Stimulated activated CD4-positive, alpha-beta T cell treated with anti-CD3 and anti-CD28 coated beads, TNF-alpha, amount 100 ng/mL, for 24 hours (primary cell): ENCODE results near the gene TMEM240.
"Not testable (repeated sequence)": the region's sequence is repeated elsewhere in the genome, so short reads cannot be mapped to it uniquely, and the experiment has no call there.

Experiments used
- DNase-seq, 3 experiments: peaks; one replicate each; pipeline ENCODE4 v3.0.0-alpha.2; 2020; ENCODE audit warnings: low read depth in 3 of 3

The TMEM240 gene

DNA sequence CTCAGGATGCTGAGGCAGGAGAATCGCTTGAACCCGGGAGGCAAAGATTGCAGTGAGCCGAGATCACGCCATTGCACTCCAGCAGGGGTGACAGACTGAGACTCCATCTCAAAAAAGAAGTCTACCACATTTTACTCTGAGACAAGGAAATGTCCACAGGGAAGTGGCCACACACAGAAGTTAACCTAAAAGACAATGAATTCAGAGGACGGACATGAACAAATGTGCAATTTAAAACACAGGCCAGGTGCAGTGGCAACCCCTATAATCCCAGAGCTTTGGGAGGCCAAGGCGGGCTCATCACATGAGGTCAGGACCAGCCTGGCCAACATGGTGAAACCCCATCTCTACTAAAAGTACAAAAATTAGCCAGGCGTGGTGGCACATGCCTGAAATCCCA is 17.3 kb upstream of the TMEM240 start:
- DNase-seq, result not testable (repeated sequence)

DNA sequence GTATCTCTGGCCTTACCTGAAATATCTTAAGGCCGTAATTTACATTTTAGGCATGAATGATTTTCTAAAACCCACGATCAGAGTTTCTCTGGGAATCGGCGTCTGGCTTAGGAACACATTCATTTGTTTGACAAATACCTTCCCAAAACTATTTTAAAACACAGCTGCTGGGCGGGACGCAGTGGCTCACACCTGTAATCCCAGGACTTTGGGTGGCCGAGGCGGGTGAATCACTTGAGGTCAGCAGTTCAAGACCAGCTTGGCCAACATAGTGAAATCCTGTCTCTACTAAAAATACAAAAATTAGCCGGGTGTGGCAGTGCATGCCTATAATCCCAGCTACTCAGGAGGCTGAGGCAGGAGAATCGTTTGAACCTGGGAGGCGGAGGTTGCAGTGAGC is 16.5 kb upstream of the TMEM240 start:
- DNase-seq, result not testable (repeated sequence)

DNA sequence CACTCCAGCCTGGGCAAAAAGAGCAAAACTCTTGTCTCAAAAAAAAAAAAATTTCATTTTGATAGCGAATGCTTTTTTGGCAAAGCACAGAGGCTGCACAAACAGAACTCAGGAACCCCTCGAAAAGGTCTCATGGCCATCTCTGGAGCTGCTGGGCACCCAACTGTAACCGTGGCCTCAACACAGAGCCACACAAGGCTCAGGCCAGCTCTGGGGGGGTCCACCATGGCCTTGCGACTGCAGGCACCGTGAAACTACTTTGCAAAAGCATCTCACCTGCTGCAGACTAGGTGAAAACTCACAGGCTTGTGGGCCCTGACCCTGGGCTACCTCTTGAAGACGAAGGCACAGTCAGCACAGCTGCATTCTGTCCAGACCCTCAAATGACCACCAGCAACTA is 16.1 kb upstream of the TMEM240 start:
- no peak for DNase-seq

DNA sequence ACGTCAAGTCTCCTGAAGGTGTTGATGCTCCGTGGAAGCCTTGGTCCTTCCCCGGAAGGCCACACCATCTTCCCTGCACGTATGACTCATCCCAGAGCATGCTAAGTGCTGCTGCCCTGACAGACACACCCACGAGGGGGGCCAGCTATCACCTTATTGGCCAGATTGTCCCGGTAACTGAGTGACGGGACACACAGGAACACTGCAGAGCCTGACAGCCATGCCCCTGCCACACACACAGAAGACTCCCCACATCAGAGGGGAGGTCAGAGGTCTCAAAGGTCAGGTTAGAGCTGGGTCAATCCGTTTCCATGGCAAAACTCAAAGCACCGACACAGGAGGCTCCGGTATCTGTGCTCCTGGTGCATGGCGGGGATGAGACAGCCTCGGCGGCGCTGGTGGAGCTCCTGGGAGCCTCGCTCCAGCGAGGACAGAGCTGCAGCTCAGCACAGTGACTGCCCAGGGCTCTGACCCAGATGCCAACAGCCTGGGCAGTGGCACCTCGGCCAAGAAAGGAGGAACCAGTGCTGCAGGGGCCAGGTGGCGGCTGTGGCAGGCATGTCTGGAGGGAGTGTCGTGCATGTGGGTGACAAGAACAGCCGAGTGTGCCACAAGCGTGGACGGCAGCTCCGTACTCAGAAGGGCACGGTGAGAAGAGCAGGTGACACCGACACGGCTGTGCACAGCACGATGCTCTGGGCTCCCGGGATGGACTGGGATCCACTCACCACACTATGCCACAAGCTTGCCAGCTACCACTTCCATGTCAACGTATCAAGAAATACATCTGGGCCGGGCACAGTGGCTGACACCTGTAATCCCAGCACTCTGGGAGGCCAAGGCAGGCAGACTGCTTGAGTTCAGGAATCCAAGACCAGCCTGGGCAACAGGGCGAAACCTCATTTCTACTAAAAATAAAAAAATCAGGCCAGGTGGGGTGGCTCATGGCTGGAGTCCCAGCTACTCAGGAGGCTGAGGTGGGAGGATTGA is 14.8 kb upstream of the TMEM240 start:
- DNase-seq, result no peak

DNA sequence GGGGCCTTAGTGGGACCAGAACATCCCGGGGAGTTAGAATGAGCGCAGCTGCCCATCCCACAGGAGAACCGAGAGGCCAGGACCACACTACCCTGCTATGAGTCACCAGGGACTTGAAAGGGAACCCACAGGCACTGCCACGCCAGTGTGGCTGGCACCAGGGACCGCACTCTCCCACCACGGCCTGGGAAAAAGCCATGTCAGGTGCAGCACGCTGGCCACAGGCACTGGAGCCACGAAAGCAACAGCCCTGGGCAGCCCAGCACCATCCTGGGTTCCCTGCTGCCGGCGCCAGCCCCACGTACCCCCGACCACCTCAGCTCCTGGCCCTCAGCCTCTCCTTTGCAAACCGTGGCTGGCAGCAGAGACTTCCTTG is 14.1 kb upstream of the TMEM240 start:
- no peak for DNase-seq

DNA sequence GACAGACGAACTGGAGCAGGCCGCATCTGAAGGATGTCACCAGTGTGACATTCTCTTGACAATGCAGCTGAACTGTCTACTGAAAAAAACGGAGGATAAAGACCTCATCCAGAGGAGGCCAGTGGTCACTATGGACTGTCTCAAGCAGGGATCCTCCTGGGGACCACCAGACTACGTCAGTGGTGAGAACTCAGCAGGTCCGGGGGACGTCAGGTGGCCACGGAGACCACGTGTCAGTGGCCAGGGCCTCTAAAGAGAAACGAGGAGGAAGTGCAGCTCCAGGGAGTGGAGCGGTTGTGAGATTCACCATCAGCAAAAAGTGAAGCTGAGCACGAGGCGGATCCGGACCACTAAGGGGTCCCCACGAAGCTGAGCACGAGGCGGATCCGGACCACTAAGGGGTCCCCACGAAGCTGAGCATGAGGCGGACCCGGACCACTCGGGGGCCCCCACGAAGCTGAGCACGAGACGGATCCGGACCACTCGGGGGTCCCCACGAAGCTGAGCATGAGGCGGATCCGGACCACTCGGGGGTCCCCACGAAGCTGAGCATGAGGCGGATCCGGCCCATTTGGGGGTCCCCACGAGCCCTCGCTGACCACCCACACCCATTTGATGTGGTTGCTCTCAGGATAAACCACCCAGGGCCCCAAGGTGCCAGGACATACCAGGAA is 13.5 kb upstream of the TMEM240 start:
- DNase-seq, result no peak

DNA sequence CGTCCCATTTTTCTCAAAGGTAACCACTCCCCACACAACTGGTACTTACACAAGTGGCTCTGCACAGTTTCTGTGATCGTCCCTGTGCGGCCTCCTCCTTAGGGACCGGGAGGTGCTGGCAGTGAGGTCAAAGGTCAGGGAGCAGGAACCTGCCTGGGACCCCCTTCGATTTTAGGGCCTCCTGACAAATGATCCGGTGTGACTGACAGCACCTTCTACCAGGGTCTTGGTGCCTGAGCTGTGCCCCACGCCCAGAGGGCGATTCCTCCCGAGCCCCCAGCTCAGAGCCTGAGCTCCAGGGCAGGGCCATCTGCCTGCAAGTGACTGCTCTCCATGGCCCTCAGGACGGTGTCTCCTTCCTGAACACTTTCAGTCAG is 11.8 kb upstream of the TMEM240 start:
- DNase-seq, result no peak

DNA sequence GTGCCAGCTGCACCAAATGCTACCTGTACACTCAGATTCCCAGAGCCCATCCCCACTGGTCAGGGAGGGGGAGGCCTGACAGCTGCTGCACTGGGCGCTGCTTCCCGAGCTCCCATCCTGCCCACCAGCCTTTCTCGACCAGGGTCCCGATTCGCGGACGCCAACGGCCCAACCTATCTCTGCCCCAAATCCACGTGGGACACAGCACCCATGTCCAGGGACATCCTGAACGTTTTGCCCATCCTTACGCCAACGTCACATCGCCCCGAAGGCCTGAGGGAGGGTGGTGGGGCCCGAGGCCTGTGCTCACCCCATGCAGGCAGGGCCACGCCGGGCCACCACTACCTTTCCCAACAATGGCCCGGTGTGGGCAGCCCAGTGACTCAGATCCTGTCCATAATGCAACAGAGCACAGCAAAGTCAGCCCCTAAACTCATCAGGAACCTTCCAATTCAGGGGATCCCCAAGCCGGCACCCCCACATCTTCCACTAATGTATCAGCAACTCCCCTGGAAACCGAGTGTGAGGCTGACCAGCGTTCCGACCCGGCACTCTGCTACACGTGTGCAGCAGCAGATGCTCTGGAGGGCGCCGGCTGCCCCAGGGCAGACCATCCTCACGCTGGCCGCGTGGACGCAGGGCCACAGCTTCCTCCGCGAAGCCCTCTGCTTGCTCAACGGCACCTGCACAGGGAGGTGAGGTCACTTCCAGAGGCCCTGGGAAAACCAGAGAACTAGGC is 11.3 kb upstream of the TMEM240 start:
- DNase-seq, result no peak

DNA sequence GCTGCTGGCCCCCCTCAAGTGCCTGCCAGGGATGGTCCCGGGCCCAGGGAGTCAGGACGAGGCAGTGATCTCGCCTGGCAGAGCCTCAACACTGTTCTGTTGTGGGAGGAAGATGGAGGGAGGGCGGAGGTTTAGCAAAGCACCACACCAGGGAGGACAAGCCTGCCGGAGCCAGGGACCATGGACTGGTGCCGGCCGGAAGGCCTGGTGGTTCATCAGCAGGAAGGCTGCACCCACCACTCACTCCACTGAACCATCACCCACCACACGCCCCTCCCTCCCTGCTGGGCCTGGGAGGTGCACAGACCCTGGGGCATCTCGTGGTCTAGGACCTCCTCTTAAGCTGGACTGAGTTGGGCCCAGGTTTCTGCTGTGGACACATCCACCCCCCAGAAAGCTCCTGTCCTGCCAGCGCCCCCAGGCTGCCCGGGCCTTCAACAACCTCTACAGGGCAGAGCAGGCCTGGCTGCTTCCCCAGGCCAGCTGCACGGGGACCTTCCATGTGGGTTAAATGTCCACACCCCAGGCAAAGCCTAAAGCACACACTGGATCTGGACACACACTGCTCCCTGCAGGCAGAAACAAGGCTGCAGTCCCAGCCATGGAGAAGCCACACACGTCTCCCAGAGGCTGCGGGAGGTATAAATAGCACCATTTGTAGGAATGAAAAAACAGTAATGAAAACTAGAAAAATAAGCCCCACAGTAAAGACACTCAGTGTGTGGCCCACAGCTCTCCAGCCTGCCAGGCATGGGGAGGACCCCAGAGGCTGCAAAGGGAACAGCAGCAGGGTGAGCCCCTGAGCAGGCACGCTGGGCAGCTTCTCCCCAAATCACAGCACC is 10.4 kb upstream of the TMEM240 start:
- no peak for DNase-seq

DNA sequence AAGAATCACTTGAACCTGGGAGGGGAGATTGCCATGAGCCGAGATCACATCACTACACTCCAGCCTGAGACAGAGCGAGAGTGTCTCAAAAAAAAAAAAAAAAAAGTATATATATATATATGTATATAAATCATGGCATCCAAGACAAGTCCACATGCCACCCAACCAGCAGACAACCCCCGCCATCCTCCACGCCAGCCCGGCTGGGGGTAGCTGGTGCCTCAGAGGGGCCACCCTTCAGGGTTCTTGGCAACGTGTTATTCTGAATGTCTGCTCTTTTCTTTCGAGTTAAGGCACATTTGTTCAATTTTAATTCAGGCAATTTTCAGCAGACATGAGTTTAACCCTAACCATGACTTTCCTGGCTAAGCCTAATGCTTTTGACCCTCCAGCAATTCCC is 9.7 kb upstream of the TMEM240 start:
- no peak for DNase-seq

DNA sequence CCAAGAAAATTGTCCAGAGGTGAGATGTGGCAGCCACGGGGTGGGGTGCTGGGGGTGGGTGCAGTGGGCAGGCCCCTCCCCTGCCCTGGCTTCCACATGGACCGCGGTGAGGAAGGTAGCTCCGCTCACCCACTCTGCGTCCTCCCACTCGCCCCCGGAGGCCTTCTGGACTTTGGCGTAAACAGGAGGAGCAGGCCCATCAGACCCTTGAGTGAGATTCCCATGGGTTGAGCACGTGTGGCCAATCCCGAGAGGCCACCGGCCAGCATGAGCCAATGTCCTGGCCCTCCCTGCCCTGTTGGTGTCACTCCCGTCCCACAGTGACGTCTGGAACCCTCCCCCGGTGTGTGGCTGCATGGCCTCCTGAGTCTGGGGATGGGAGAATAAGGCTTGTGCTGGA is 8.2 kb upstream of the TMEM240 start:
- no peak for DNase-seq

DNA sequence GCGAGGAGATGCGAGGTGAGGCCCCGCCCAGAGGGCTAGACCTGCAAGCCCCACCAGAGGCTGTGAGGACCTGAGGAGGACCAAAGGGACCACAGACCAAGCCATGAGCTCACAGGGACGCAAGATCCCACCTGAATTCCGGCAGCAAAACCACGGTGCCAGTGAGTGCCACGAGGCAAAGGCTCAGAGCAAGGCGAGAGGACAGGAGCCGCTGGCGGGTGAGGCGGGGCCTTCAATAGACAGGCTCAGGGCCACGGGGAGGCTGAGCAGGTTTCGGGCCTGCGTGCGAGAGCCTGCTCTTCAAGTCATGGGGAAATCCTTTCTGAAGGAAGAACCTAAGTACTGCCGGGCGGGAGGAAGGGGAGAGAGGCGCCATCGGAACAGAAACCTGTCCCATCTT is 7.1 kb upstream of the TMEM240 start:
- no peak for DNase-seq

DNA sequence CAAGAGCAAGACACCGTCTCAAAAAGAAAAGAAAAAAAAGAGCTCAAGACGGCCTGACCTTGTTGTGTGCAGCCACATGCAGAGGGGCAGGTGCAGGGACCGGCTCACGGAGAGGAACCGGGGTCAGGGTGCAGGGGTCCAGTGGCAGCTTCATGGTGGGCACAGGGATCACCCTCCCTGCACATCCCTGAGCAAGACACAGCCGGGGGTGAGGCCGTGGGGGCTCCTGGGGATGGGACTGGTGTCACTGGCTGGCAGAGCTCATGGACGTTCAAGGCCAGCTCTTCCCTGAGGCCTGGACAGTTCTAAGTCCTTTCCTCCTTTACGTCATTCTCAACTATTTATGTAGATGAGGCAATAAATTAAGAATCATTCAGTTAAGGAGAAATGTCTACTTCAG is 6.6 kb upstream of the TMEM240 start:
- DNase-seq, result no peak

DNA sequence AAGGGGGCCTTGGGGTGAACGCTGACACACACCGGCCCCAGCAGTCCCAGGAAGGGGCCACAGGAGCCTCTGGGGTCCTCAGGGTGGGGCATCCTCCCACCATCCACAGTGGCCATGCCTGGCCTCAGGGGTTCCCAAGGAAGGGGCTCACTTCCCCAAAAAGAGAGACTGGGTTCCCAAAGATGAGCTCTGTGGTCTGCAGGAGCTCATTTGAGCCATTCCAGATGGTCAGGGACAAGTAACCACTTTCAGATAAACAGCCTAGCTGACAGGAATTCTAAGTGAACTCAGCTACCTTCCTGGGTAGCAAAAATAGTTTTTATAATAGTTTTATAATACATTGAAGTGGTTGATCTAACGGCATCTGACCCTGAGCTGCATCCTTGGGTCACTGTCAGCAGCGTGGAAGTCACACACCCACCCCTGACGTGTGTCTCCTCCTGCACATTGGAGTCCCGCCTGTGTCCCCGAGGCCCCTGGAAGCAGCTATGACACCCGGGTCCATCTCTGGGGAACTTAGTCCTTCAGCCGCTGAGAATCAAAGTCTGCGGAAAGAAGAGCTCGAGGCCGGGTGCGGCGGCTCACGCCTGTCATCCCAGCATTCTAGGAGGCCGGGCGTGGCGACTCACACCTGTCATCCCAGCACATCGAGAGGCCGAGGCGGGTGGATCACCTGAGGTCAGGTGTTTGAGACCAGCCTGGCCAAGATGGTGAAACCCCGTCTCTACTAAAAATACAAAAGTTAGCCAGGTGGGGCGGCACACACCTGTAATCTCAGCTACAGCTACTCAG is 5.7 kb upstream of the TMEM240 start:
- DNase-seq, result no peak

DNA sequence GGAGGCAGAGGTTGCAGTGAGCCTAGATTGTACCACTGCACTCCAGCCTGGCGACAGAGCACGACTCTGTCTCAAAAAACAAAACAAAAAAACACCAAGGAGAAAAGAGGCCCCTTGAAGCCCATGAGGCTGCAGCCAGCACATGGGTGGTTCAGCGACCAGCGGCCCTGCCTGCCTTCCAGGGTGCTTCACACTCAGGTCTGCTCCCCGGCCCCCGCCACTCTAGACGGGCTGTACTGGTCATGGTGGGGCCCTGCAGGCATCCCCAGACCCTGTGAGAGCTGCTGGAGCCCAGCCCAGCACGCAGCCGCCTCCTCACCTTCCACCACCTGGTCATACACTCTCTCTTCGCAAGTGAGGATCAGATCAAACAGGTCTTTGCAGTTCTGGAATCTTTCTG is 4.1 kb upstream of the TMEM240 start:
- no peak for DNase-seq

DNA sequence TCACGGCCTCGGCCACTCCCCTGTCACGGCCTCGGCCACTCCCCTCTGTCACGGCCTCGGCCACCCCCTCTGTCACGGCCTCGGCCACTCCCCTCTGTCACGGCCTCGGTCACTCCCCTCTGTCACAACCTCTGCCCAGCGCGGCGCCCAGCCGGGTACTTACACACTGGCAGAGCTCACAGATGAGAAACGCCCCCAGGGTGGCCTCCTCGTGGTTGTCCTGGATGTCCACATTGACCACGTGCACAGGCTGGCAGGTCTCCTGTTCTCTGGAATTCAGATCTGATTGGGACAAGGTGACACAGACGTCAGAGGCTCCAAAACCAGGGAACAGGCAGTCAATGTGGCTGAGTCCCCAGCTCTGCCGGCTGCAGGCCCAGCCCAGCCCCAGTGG is 3.3 kb upstream of the TMEM240 start:
- no peak for DNase-seq

DNA sequence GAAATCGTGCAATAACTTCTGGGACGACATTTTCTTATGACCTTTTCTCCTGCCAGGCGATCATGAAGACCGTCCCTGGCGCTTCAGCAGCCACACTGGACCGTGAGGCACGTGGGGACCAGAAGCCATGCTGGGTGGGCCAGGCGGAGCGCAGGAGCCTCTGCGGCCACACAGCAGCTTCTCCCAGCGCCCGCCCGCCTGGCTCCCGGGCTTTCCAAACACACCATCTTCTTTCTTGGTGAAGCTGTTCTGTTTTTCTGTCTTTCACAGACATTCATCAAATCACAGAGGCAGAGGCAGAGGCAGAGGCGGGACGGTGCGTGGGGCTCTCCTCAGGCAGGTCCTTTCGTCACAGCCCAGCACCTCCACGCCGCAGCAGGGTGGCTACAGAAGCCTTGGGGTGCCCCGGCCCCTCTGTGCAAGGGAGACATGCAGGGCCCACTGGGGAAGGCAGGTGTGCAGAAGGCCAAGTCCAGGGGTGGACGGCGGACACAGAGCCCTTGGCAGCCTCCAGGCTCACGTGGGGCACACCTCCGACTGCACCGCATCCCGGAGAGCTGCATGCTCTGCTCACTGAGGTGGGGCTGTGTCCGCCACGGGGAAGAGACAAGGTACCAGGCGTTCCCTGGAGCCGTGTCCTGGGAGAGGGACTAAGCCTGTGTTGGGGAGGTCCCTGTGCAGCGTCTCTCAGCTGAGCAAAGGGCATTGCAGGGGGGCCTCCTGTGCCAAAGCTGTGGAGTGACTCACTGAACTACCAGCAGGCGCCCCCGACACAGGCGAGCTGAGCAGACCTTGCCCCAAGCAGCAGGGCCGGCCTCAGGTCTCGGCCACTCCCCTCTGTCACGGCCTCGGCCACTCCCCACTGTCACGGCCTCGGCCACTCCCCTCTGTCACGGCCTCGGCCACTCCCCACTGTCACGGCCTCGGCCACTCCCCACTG is 2.6 kb upstream of the TMEM240 start:
- no peak for DNase-seq

DNA sequence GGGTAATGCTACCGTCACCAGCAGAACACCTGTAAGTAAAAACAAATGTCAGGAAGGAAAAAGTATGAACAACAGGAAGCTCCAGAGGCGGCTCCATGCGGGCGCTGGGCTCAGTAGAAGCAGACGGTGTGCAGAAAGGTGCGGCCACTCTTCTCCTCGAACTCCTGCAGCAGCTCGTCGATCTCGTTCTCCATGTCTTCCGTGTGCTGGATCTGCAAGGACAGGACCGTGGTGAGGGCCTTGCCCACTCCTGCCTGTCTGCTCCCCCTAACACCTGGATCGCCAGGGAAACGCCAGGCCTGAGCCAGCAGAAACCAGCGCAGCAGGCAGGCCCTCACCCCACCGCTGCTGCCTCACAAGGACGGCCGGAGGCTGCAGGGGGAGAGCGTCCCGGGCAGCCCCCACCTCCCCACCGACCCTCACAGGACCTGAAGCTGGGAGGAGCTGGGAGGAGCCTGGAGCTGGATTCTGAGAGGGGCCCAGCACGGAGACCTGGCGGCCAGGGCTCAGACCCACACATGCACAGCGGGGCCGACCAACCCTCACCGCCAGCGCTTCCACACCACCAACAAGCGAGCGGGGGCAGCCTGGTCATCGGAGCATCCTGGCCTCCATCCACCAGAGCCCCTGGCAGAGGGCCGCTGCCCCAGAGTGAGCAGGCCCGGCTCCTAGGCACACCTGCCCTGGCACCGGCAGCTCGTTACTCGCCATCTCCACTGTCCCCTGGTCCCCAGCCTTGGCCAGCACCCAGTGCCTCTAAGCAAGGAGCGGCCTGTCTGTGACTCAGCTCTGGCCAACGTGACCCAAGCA is 1.7 kb upstream of the TMEM240 start:
- DNase-seq, result no peak
